Neural cell (in vitro differentiated cells): ENCODE results near the gene ACHE.

Experiments
- CTCF ChIP-seq: fragments of 450-650 bp; IDR thresholded peaks from 2 replicates; pipeline ENCODE4 v1.5.1; 2014; ENCODE audit warnings: antibody characterized with exemption, mild to moderate bottlenecking, moderate library complexity; ENCODE audit not compliant: poor library complexity, severe bottlenecking
- EP300 ChIP-seq: fragments of 450-650 bp; conservative IDR thresholded peaks from 2 replicates; pipeline ENCODE4 v1.6.1; 2014; ENCODE audit warnings: antibody characterized with exemption, mild to moderate bottlenecking, moderate library complexity; ENCODE audit not compliant: poor library complexity, severe bottlenecking
- EZH2 ChIP-seq: fragments of 200-600, 300-800 bp; shearing (Covaris generic), sonication (generic); IDR thresholded peaks from 2 replicates; pipeline ENCODE4 v1.6.1; 2014; ENCODE audit warnings: antibody characterized with exemption, low read length, borderline replicate concordance, mild to moderate bottlenecking; ENCODE audit not compliant: insufficient read depth, poor library complexity, severe bottlenecking
- MXI1 ChIP-seq: fragments of 450-650 bp; conservative IDR thresholded peaks from 2 replicates; pipeline ENCODE4 v1.6.1; 2014; ENCODE audit warnings: antibody characterized with exemption, mild to moderate bottlenecking; ENCODE audit not compliant: poor library complexity, severe bottlenecking
- POLR2AphosphoS5 ChIP-seq: IDR thresholded peaks from 2 replicates; pipeline ENCODE4 v1.6.1; 2012
- RAD21 ChIP-seq: fragments of 450-650 bp; conservative IDR thresholded peaks from 2 replicates; pipeline ENCODE4 v1.6.1; 2014; ENCODE audit warnings: antibody characterized with exemption, mild to moderate bottlenecking, moderate library complexity
- REST ChIP-seq: IDR thresholded peaks from 2 replicates; pipeline ENCODE4 v1.6.1; 2012; ENCODE audit warnings: borderline replicate concordance
- SMC3 ChIP-seq: fragments of 450-650 bp; conservative IDR thresholded peaks from 2 replicates; pipeline ENCODE4 v1.6.1; 2014; ENCODE audit warnings: antibody characterized with exemption, mild to moderate bottlenecking, moderate library complexity; ENCODE audit not compliant: poor library complexity
- TAF1 ChIP-seq: IDR thresholded peaks from 2 replicates; pipeline ENCODE4 v1.6.1; 2012; ENCODE audit warnings: low read depth

GRCh38 chr7:100878685-100879084 lies 17.0 kb downstream of the ACHE start:
- no peak for TF ChIP-seq EZH2
- TF ChIP-seq TAF1, result no peak
- TF ChIP-seq CTCF, result no peak
- no peak for TF ChIP-seq RAD21
- no peak for TF ChIP-seq POLR2AphosphoS5
- no peak for TF ChIP-seq SMC3
- no peak for TF ChIP-seq EP300
- TF ChIP-seq REST, result no peak
- TF ChIP-seq MXI1, result no peak
